SK-N-MC (cell line): Measurements from ENCODE around the gene MTR.

ENCODE experiments used
- EZH2 ChIP-seq: fragments of 200-600 bp; sonication (generic); IDR thresholded peaks from one replicate; pipeline ENCODE4 v1.6.1; 2017; ENCODE audit warnings: antibody characterized with exemption
- FOXP2 ChIP-seq: optimal IDR thresholded peaks from 2 replicates; pipeline ENCODE3; 2011; ENCODE audit warnings: mild to moderate bottlenecking, moderate library complexity; ENCODE audit not compliant: insufficient read depth; ENCODE audit errors: extremely low read length, control extremely low read depth
- POLR2AphosphoS5 ChIP-seq: IDR thresholded peaks from 2 replicates; pipeline ENCODE4 v1.6.1; 2012; ENCODE audit warnings: mild to moderate bottlenecking, low read depth, low read length, borderline replicate concordance

- TF ChIP-seq POLR2AphosphoS5 (no peak), EZH2 (no peak), FOXP2 (no peak)
Observed at GRCh38 chr1:236829085-236829484, 34.0 kb downstream of the MTR start.
